ENCODE data around the gene WWTR1.

The WWTR1 gene

GRCh38 chr3:149470381-149470780, 187.4 kb downstream of the WWTR1 start:
- DNase-seq (ENCODE audit: low read depth), result no peak

GRCh38 chr3:149468504-149469212, 189.2 kb downstream of the WWTR1 start:
- no peak for DNase-seq (ENCODE audit: low read depth)

Data from fibroblast of gingiva (primary cell).